GM21723 (cell line): ENCODE measurements around the gene ZNF260.
"Not testable (repeated sequence)": the region's sequence is repeated elsewhere in the genome, so short reads cannot be mapped to it uniquely, and the experiment has no call there.

Experiments
- ATAC-seq: cut with Tn5 transposase; IDR thresholded peaks from one replicate; pipeline ENCODE4 v1.9.1; 2021; ENCODE audit warnings: mild to moderate bottlenecking, moderate library complexity; ENCODE audit not compliant: unreplicated experiment

The ZNF260 gene

DNA sequence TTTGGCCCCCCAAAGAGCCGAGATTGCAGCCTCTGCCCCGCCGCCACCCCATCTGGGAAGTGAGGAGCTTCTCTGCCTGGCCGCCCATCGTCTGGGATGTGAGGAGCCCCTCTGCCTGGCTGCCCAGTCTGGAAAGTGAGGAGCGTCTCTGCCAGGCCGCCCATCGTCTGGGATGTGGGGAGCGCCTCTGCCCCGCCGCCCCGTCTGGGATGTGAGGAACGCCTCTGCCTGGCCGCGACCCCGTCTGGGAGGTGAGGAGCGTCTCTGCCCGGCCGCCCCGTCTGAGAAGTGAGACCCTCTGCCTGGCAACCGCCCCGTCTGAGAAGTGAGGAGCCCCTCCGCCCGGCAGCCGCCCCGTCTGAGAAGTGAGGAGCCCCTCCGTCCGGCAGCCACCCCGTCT lies 37.2 kb downstream of the ZNF260 start:
- not testable (repeated sequence) for ATAC-seq

DNA sequence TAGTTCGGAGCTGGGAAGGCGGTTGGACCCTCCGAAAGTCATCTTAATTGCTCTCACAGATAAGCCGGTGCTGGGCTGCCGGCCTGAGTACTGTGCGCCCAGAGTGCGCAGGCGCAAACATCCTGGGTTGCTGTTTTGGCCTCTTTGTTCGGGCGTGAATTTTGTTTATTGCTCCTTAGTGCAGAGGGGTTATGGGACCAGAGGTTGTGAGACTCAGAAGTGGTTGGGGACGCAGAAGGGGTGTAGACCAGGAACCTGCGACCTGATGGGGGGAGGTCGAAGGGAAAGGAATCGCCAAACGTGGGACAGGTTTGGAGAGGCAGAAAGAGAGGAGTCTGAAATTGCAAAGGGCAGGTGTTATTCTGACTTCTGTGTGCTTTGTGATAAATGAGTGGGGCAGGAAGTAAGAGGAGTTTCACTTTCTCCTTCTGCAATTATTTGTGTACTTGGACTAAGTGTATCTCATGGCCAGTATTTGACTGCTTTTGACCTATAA lies 38.1 kb downstream of the ZNF260 start:
- peak; percentile 55 for ATAC-seq

DNA sequence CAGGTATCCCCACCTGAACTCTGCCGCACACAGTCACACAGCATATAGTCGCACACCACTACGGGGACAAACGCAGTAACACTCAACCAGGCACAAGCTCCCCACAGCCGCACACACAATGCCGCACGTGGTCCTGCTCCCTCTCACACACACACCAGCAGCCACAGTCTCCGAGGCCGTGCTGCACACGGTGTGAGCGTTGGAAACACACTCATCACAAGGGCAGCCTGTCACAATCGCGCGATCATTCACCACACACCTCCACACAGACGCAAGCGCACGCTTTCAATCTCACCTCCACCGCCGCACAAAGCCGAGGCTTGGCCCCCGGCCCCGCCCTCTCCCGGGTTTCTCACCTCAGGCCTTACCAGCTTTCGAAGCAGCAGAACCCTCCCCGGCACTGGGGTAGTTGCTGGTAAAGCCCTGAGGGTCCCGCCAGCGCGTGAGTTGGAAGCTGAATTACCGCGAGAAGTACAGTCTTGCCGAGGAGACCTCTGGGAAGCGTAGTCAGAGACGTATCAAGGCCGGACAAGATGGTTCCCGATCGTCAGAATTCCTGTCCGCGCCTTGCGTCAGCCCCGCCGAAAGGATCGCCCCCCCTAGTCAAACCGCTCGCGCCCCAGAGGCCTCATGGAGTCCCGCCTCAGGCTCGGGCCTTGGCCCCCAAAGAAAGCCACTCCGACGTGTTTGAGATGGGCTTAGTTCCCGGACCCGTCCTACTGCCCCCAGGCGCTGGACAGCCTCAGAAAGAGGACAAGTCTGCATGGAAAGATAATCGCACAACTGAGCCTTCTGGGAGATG lies 38.8 kb downstream of the ZNF260 start, which contains the start of gene ZNF566:
Gene ZNF566 (minus strand): TSS at position 444 of the 802 bp plus-strand sequence. CDS start 13,004 bp downstream, outside the sequence.
- ATAC-seq: peak; percentile 88

DNA sequence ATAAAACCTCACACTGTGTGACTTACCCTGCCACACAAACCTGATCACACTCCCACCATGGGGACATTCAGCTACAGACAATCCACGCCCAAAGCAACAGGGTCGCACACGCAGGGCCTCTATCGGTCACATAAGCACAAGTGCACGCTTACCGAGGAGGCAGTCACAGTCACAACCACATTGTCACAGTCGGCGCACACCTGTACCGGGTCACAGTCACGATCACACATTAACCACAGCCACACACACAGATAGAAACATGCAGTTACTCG lies 39.3 kb downstream of the ZNF260 start:
- peak; percentile 22 for ATAC-seq

DNA sequence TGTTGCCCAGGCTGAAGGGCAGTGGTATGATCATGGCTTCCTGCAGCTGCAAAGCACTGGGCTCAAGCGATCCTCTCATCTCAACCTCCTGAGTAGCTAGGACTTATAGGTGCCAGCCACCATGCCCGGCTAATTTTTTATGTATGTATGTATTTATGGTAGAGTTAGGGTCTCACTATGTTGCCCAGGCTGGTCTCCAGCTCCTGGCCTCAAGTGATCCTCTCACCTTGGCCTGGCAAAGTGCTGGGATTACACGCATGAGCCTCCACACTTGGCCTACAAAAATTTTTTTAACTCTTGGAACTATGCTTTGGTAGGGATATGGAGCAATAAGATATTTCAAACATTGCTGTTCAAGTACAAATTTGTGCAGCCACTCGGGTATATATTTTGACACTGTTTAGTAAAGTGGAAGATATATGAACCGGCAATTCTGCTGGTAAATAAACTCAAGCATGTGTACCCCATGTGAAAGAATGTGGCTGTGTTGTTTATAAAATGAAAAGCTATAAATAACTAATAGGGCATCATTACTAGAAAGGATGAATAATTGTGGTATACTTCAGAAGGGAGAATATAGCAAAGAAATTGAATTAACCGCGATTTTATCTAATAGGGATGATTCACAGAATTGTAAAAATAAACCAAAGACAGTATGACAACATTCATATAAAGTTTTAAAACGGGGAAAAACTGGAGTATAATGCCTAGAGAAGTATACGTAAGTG lies 39.8 kb downstream of the ZNF260 start:
- no peak for ATAC-seq

DNA sequence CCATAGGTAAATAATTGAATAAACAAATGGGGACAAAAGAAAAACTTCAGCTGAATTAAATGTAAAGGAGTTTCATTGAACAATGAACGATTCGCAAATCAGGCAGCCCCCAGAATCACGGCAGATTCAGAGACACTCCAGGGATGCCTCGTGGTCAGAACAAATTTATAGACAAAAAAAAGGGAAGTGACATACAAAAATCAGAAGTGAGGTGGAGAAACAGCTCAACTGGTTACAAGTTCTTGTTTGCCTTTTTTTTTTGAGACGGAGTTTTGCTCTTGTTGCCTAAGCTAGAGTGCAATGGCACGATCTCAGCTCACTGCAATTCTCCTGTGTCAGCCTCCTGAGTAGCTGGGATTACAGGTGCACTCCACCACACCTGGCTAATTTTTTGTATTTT lies 44.4 kb downstream of the ZNF260 start:
- ATAC-seq: no peak

DNA sequence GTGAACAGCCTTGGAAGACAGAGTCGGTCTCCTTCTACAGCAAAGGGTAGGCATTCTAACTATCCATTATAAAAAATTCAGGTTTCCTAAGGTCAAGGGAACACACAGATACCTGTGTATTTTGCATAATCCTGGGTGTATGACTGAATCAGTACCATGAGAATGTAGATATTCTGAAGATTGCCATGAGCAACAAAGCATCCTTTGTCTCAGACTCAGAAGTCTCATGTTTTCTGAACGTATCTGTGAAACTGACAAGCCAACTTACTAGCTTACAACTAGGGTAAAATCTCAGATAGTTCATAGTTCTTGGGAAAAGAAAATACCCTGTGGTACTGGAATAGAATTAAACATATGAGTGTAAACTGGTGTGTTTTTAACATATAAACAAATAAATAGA lies 45.2 kb downstream of the ZNF260 start:
- no peak for ATAC-seq
